Lower leg skin (tissue), 4 donors: ENCODE measurements around the gene LYRM4. TPM values are rescaled to one million over a fixed set of nuclear protein-coding genes. Genes with fewer than 3 reads are reported as not detected.

Source experiments
- DNase-seq, 2 donors: peaks; one replicate each; pipeline ENCODE4 v3.0.0-alpha.2; 2019; ENCODE audit warnings: low spot score in 2 of 2
- H3K4me3 ChIP-seq: fragments of 200-600 bp; sonication (generic); 2 replicates; pipeline ENCODE4 v1.5.1; 2017; ENCODE audit warnings: mild to moderate bottlenecking, low read depth; ENCODE audit not compliant: poor library complexity, severe bottlenecking
- CTCF ChIP-seq, 3 donors: fragments of 450-650 bp; IDR thresholded peaks; one replicate each; pipeline ENCODE4 v1.5.1; 2016; ENCODE audit warnings: antibody characterized with exemption in 3 of 3, mild to moderate bottlenecking in 3 of 3, moderate library complexity in 2 of 3
- POLR2A ChIP-seq, 2 donors: fragments of 450-650 bp; IDR thresholded peaks; one replicate each; pipeline ENCODE4 v1.6.1; 2016 to 2017; ENCODE audit warnings: antibody characterized with exemption in 2 of 2, mild to moderate bottlenecking in 1 of 2, moderate library complexity in 1 of 2
- WGBS, 2 donors: methylation state at CpG; one replicate each; pipeline ENCODE4 v1.1.5; 2018; 5-methylcytosine and 5-hydroxymethylcytosine counted together
- intact Hi-C: fragments of 100-400 bp; cut with DNase I; formaldehyde crosslinking; loops from one replicate; pipeline ENCODE4 v1.15.0; 2023; ENCODE audit warnings: low total_unique reads
- total RNA-seq, 4 donors: library from RNA; depleted of rRNA; stranded (reverse); fragments of >200 nt; gene quantifications; one replicate each; pipeline ENCODE4 v1.1.0, GENCODE V29; 2016

Gene LYRM4
- total RNA-seq, 4 donors from 2014 or later = 14.4 to 20.8 (median 20.4) TPM

DNA sequence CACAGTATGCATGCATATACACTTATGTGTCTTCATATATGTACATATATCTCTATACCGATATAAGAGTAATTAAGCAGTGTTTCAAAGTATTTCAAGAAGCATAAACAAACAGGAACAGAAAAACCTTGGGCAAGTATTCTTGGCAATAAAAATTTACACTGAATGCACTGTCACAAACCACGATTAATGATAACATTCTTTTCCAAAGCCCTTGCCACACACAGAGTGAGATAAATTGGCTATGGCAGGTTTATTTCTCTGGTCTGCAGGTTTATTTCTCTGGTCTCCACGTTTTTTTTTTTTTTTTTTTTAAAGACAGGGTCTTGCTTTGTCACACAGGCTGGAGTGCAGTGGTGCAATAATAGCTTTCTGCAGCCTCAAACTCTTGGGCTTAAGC lies 102.6 kb downstream of the LYRM4 start:
- WGBS, 2 donors = 49 to 52% methylated on average over 3 of the region's 3 CpGs
- intact Hi-C loops = no loop called here

DNA sequence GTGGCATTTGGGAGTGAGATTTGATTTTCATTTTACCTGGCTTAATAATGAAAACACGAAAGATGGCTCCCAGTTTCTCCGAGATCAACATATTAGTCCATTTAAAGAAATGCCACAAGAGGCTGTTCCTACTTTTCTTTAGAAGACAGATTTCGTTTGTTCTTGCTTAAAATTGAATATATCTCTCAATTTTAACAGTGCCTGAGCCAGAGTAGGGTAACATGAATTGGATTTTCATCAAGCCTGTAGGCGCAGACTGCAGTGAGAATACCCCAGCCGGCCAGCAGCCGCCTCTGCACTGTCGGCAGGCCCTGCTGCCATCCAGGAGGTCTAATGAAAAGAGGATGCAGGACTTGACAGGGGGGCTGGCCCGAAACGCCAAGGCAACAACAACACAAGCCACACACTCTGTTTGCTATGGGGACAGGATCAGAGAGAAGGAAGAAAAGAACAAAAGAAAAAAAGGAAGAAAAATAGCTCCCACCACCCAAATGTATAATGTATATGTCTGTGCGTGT lies 103.1 kb downstream of the LYRM4 start:
- intact Hi-C loops = no loop called here
- no peak for DNase-seq
- 88 to 89% methylated on average over 10 of the region's 10 CpGs for WGBS, 2 donors

More for the DNA sequence above, 102.6 kb downstream of the LYRM4 start:
- no peak overlapping the region for H3K4me3 ChIP-seq
- no peak for DNase-seq
- TF ChIP-seq POLR2A (IDR thresholded peaks at IDR 0.05) (no peak), CTCF (IDR thresholded peaks at IDR 0.05) (no peak)

GRCh38 chr6:5156627-5157026 lies 104.1 kb downstream of the LYRM4 start:
- intact Hi-C loops = no loop called here
- 81 to 86% methylated on average over 5 of the region's 5 CpGs for WGBS, 2 donors
- H3K4me3 ChIP-seq = no peak overlapping the region
- TF ChIP-seq CTCF (IDR thresholded peaks at IDR 0.05) = no peak
- no peak for TF ChIP-seq POLR2A (IDR thresholded peaks at IDR 0.05)
- DNase-seq = no peak

More for the DNA sequence above, 103.1 kb downstream of the LYRM4 start:
- no peak overlapping the region for H3K4me3 ChIP-seq
- no peak for TF ChIP-seq POLR2A (IDR thresholded peaks at IDR 0.05)
- TF ChIP-seq CTCF (IDR thresholded peaks at IDR 0.05) = no peak

GRCh38 chr6:5155906-5156305 lies 104.8 kb downstream of the LYRM4 start:
- TF ChIP-seq POLR2A (IDR thresholded peaks at IDR 0.05) (no peak), CTCF (IDR thresholded peaks at IDR 0.05) (no peak)
- H3K4me3 ChIP-seq = no peak overlapping the region
- WGBS, 2 donors = 84 to 89% methylated on average over 3 of the region's 3 CpGs
- intact Hi-C loops = no loop called here
- DNase-seq = no peak

GRCh38 chr6:5153186-5153585 lies 107.6 kb downstream of the LYRM4 start:
- WGBS, 2 donors = 95 to 96% methylated on average over 5 of the region's 5 CpGs

More at GRCh38 chr6:5153186-5153585, 107.6 kb downstream of the LYRM4 start:
- no peak for DNase-seq
- no peak overlapping the region for H3K4me3 ChIP-seq
- TF ChIP-seq POLR2A (IDR thresholded peaks at IDR 0.05) = no peak
- no peak for TF ChIP-seq CTCF (IDR thresholded peaks at IDR 0.05)
- intact Hi-C loops = no loop called here
